Small intestine (tissue), 7 donors: ENCODE results near the gene NRCAM. TPM values are rescaled to one million over a fixed set of nuclear protein-coding genes. Genes with fewer than 3 reads are reported as not detected.

Experiments used
- DNase-seq, 2 donors: peaks; one replicate each; pipeline versions ENCODE4 v3.0.0 to v3.0.0-alpha.2; 2013
- FAIRE-seq: peaks from 2 replicates; lab custom pipeline; 2012; peaks lifted over from hg19 to GRCh38; lab: Jason Lieb, UNC
- H3K27ac ChIP-seq, 3 donors: one replicate each; pipeline ENCODE4 v1.5.1; 2013; ENCODE audit warnings: low read length in 2 of 3, mild to moderate bottlenecking in 2 of 3, control low read depth in 1 of 3, inconsistent platforms in 1 of 3, low read depth in 1 of 3, moderate library complexity in 1 of 3
- H3K27me3 ChIP-seq, 3 donors: one replicate each; pipeline ENCODE4 v1.6.1; 2013; ENCODE audit warnings: low read length in 3 of 3, inconsistent platforms in 1 of 3; ENCODE audit not compliant: control insufficient read depth in 3 of 3, insufficient read depth in 3 of 3
- H3K36me3 ChIP-seq, 3 donors: one replicate each; pipeline ENCODE4 v1.6.1; 2013; ENCODE audit warnings: low read length in 3 of 3, inconsistent platforms in 1 of 3, low read depth in 1 of 3, mild to moderate bottlenecking in 1 of 3, moderate library complexity in 1 of 3; ENCODE audit not compliant: control insufficient read depth in 3 of 3, insufficient read depth in 2 of 3
- H3K4me1 ChIP-seq, 3 donors: one replicate each; pipeline ENCODE4 v1.6.1; 2013; ENCODE audit warnings: low read length in 2 of 3, inconsistent platforms in 1 of 3, low read depth in 1 of 3, mild to moderate bottlenecking in 1 of 3, moderate library complexity in 1 of 3; ENCODE audit not compliant: control insufficient read depth in 3 of 3, insufficient read depth in 2 of 3
- H3K4me3 ChIP-seq, 3 donors: one replicate each; pipeline ENCODE4 v1.5.1; 2013; ENCODE audit warnings: low read length in 3 of 3, control low read depth in 1 of 3, inconsistent platforms in 1 of 3, low read depth in 1 of 3, mild to moderate bottlenecking in 1 of 3, moderate library complexity in 1 of 3
- H3K9me3 ChIP-seq, 2 donors: one replicate each; pipeline ENCODE4 v1.6.1; 2013; ENCODE audit warnings: low read depth in 1 of 2, low read length in 1 of 2; ENCODE audit not compliant: control insufficient read depth in 2 of 2, insufficient read depth in 1 of 2
- WGBS, 3 donors: extraction: QIAGEN DNeasy Blood & Tissue Kit; methylation state at CpG; one replicate each; pipeline ENCODE4 v1.1.7; 2013; 5-methylcytosine and 5-hydroxymethylcytosine counted together
- polyA plus RNA-seq, 4 donors: library from polyadenylated mRNA; stranded (reverse) in 3 of 4; unstranded in 1 of 4; fragments of 200-250 nt in 3 of 4; fragments of 120-200 nt in 1 of 4; gene quantifications; one replicate each; pipeline versions ENCODE4 v1.2.1 to v1.2.3, GENCODE V29; 2013
- donor health status: healthy with polysubstance abuse.
- donor health status: control.
- donor health status: control.
- donor health status: Bipolar disorder and iron deficiency.
- donor health status: healthy.

The NRCAM gene
- polyA plus RNA-seq, 4 donors = 0.27 to 6.8 (median 1.4) TPM

- DNase-seq (no peak), FAIRE-seq (no peak)
- Histone ChIP-seq H3K4me1 (peaks cover 0 to 4% (median 0%) of the 10 kb centered on the region in 3 donors), H3K4me3 (no peak overlapping the region), H3K9me3 (no peaks in the 10 kb centered on the region), H3K27ac (no peak overlapping the region), H3K36me3 (no peaks in the 10 kb centered on the region), H3K27me3 (peaks cover 0 to 6% (median 5%) of the 10 kb centered on the region in 3 donors)
Measured at GRCh38 chr7:108449521-108449920, 6.7 kb downstream of the NRCAM start.

- no peak for DNase-seq
- H3K27me3 ChIP-seq = peaks cover 0 to 2% (median 0%) of the 10 kb centered on the region in 3 donors
- no peaks in the 10 kb centered on the region for H3K36me3 ChIP-seq
- no peak for FAIRE-seq
- H3K27ac ChIP-seq = no peak overlapping the region
- 68 to 74% (median 73%) methylated on average over 11 of the region's 11 CpGs for whole genome bisulfite sequencing, 3 donors
- no peaks in the 10 kb centered on the region for H3K4me1 ChIP-seq
- H3K9me3 ChIP-seq = no peaks in the 10 kb centered on the region
- no peak overlapping the region for H3K4me3 ChIP-seq
Measured at GRCh38 chr7:108448584-108449505, 7.4 kb downstream of the NRCAM start.

DNA sequence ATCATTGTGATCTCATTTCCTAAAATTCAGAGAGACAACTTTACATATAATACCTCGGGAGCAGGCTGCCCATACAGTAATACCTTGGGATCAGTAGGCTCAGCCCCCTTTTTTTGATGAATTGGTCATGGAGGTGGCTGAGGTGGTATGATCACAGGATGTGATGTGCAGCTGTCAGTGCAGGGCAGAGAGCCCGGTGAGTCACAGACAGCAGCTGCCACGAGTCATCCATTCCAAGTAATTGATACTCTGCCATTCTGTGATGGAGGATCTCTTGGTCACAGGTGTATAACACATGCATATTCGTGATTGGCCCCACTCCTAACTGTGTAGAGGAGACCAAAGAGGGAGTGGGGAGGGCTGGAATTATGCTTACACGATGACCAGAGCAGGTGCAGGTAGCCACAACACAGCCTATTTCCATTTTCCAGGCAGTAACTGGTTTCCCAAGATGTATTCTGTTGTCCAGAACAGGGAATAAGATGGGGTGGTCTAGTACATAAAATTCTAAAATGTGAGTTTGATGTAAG is 14.1 kb downstream of the NRCAM start:
- no peaks in the 10 kb centered on the region for H3K4me1 ChIP-seq
- WGBS, 3 donors = 45 to 64% (median 53%) methylated on average over 5 of the region's 5 CpGs
- no peaks in the 10 kb centered on the region for H3K9me3 ChIP-seq
- no peak for FAIRE-seq
- no peaks in the 10 kb centered on the region for H3K27me3 ChIP-seq
- DNase-seq = no peak
- no peaks in the 10 kb centered on the region for H3K36me3 ChIP-seq
- H3K4me3 ChIP-seq = no peak overlapping the region
- H3K27ac ChIP-seq = no peak overlapping the region

- Histone ChIP-seq H3K27ac (no peak overlapping the region), H3K27me3 (no peaks in the 10 kb centered on the region), H3K4me1 (no peaks in the 10 kb centered on the region), H3K4me3 (no peak overlapping the region), H3K36me3 (no peaks in the 10 kb centered on the region), H3K9me3 (no peaks in the 10 kb centered on the region)
- DNase-seq (no peak), FAIRE-seq (no peak)
- WGBS, 3 donors = 70 to 74% (median 71%) methylated on average over 4 of the region's 4 CpGs
Measured at GRCh38 chr7:108441392-108441955, 14.8 kb downstream of the NRCAM start.

- H3K36me3 ChIP-seq = no peaks in the 10 kb centered on the region
- FAIRE-seq (no peak), DNase-seq (no peak)
- H3K9me3 ChIP-seq = no peaks in the 10 kb centered on the region
- H3K4me1 ChIP-seq = no peaks in the 10 kb centered on the region
- H3K27me3 ChIP-seq = no peaks in the 10 kb centered on the region
- no peak overlapping the region for H3K4me3 ChIP-seq
- H3K27ac ChIP-seq = no peak overlapping the region
- WGBS, 3 donors = 75 to 82% (median 78%) methylated on average over 3 of the region's 3 CpGs
Measured at GRCh38 chr7:108440613-108441012, 15.6 kb downstream of the NRCAM start.

GRCh38 chr7:108436906-108437305 is 19.3 kb downstream of the NRCAM start:
- Histone ChIP-seq H3K9me3 (no peaks in the 10 kb centered on the region), H3K4me3 (no peak overlapping the region), H3K4me1 (no peaks in the 10 kb centered on the region), H3K36me3 (no peaks in the 10 kb centered on the region), H3K27ac (no peak overlapping the region), H3K27me3 (no peaks in the 10 kb centered on the region)
- DNase-seq = no peak
- no peak for FAIRE-seq
- WGBS, 3 donors = 83 to 91% (median 88%) methylated on average over 3 of the region's 3 CpGs

DNA sequence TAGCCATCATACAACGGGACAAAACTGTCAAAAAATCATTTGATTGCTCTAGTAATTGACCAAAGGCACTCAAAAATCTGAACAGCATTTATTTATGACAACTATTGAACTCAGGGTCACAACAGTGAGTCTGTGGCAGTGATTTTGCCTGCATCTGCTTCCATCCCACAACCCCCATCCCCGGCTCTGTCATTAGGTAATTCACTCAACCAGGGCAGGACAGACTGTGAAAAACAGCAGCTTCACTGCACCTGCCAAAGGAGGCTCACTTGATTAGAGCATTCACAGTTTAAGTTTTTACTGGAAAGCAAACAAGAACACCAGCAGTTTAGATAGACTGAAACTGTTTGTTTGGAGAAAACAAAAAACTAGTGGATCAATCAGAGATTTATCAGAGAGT is 22.2 kb downstream of the NRCAM start:
- Histone ChIP-seq H3K36me3 (no peaks in the 10 kb centered on the region), H3K9me3 (no peaks in the 10 kb centered on the region), H3K4me1 (no peaks in the 10 kb centered on the region), H3K27ac (no peak overlapping the region), H3K27me3 (no peaks in the 10 kb centered on the region), H3K4me3 (no peak overlapping the region)
- FAIRE-seq (no peak), DNase-seq (no peak)
- WGBS, 3 donors = 63 to 72% (median 66%) methylated on average over 2 of the region's 2 CpGs

GRCh38 chr7:108431099-108431498 is 25.1 kb downstream of the NRCAM start:
- no peaks in the 10 kb centered on the region for H3K9me3 ChIP-seq
- no peaks in the 10 kb centered on the region for H3K27me3 ChIP-seq
- WGBS, 3 donors = 87 to 100% (median 92%) methylated on average over 1 of the region's 1 CpG
- no peak overlapping the region for H3K27ac ChIP-seq
- FAIRE-seq (no peak), DNase-seq (no peak)
- H3K4me1 ChIP-seq = no peaks in the 10 kb centered on the region
- no peak overlapping the region for H3K4me3 ChIP-seq
- H3K36me3 ChIP-seq = no peaks in the 10 kb centered on the region
